ENCODE measurements around the gene KIAA1210. TPM values are rescaled to one million over a fixed set of nuclear protein-coding genes. Genes with fewer than 3 reads are reported as not detected.
A peak's percentile ranks its signal among the peaks of the same experiment; 100 is the strongest.

KIAA1210 gene
- polyA plus RNA-seq, 3 donors = not detected

DNA sequence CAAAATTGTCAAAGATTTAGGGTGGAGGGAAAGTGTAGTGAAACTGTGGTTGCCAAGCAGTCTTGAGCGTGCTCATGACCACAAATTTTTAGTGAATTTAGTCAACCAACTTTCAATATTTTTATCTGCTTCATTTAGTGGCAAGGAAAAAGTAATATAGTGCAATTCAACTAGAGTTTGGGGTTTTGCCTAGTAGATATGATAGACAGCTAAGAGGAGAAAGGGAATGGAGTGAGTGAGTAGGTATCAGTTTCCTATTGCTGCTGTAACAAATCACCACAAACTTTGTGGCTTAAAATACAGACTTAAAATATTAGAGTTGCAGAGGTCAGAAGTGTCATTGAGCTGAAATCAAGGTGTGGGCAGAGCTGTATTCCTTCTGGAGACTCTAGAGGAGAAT, 58.5 kb downstream of the KIAA1210 start:
- TF ChIP-seq, protein P1, sequence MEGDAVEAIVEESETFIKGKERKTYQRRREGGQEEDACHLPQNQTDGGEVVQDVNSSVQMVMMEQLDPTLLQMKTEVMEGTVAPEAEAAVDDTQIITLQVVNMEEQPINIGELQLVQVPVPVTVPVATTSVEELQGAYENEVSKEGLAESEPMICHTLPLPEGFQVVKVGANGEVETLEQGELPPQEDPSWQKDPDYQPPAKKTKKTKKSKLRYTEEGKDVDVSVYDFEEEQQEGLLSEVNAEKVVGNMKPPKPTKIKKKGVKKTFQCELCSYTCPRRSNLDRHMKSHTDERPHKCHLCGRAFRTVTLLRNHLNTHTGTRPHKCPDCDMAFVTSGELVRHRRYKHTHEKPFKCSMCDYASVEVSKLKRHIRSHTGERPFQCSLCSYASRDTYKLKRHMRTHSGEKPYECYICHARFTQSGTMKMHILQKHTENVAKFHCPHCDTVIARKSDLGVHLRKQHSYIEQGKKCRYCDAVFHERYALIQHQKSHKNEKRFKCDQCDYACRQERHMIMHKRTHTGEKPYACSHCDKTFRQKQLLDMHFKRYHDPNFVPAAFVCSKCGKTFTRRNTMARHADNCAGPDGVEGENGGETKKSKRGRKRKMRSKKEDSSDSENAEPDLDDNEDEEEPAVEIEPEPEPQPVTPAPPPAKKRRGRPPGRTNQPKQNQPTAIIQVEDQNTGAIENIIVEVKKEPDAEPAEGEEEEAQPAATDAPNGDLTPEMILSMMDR (IDR thresholded peaks at IDR 0.05) = no peak
- Mint-ChIP-seq H3K4me1 (peaks cover 11% of the 10 kb centered on the region), H3K27me3 (ENCODE audit: low read depth in 3 of 3) (peaks cover 0 to 3% (median 0%) of the 10 kb centered on the region in 3 donors), H3K4me3 (no peak overlapping the region), H3K9me3 (no peaks in the 10 kb centered on the region), H3K27ac (no peak overlapping the region), H3K36me3 (no peaks in the 10 kb centered on the region)
- Histone ChIP-seq H4K20me1 (ENCODE audit: insufficient read depth, low read length) (no peaks in the 10 kb centered on the region), H3K9me3 (replicated peaks in 1 of 2; ENCODE audit: control insufficient read depth in 1 of 2, insufficient read depth in 1 of 2, low read length in 2 of 2) (no peaks in the 10 kb centered on the region), H3K79me2 (ENCODE audit: insufficient read depth, low read length) (no peaks in the 10 kb centered on the region), H2AFZ (ENCODE audit: insufficient read depth, low read depth, low read length, poor library complexity, severe bottlenecking) (no peak overlapping the region), H3K36me3 (replicated peaks in 1 of 2; ENCODE audit: control insufficient read depth in 1 of 2, insufficient read depth in 2 of 2, low read length in 2 of 2) (no peaks in the 10 kb centered on the region), H3K27ac (ENCODE audit: low read depth in 1 of 2, low read length in 2 of 2) (no peak overlapping the region), H3K4me2 (replicated peaks; ENCODE audit: extremely low read depth, low read length, poor library complexity, severe bottlenecking) (no peak overlapping the region), H3K9ac (ENCODE audit: insufficient read depth, low read length, poor library complexity, severe bottlenecking) (no peak overlapping the region), H3K27me3 (ENCODE audit: control insufficient read depth in 2 of 2, insufficient read depth in 2 of 2, low read length in 2 of 2) (no peaks in the 10 kb centered on the region), H3K4me1 (ENCODE audit: control insufficient read depth in 1 of 2, insufficient read depth in 2 of 2, low read length in 2 of 2) (peaks cover 0 to 8% of the 10 kb centered on the region in 2 donors), H3K4me3 (replicated peaks in 1 of 3; ENCODE audit: low read depth in 2 of 3, low read length in 3 of 3) (no peak overlapping the region)
- intact Hi-C loops (cut with micrococcal nuclease) = loop anchor here in 1 of 2 donors (10.0 kb wide), 1 partner anchor 214 kb away; no protein-coding TSS in a partner anchor
- WGBS (ENCODE audit: insufficient coverage) = no CpG with 5 or more reads among the region's 1 CpG
- DNase-seq = no peak

DNA sequence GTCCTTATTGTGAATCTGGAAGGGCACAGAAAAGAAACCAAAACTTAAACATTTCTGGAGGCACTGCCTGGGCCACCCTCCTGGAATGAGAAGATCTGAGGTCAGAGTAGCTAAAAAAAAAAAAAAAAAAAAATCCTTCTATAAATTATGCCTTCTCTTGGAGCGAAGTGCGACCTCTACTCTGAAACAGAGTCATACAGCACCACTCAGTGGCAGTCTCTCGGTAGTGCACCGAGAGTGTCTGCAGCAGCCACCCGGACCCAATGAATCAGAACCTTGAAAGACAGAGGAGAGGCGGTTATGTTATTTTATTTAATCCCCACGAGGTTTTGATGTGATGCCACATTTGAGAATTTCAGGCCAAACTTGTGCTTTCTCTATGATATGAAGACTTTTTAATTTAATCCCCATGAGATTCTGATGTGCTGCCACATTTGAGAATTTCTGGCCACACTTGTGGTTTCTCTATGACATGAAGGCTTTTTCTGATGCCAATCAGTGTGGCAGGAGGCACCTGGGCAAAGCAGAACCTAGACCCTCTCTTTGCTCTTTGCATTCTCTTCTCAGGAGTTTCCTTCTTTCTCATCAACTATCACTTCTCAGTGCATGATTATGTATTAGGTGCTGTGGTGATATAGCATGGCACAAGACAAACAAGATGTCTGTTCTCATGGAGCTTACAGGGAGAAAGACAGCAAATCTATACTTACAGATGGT, 60.4 kb downstream of the KIAA1210 start:
- Histone ChIP-seq H3K4me3 (replicated peaks in 1 of 3; ENCODE audit: low read depth in 2 of 3, low read length in 3 of 3) (no peak overlapping the region), H3K9ac (ENCODE audit: insufficient read depth, low read length, poor library complexity, severe bottlenecking) (no peak overlapping the region), H3K9me3 (replicated peaks in 1 of 2; ENCODE audit: control insufficient read depth in 1 of 2, insufficient read depth in 1 of 2, low read length in 2 of 2) (no peaks in the 10 kb centered on the region), H2AFZ (ENCODE audit: insufficient read depth, low read depth, low read length, poor library complexity, severe bottlenecking) (no peak overlapping the region), H3K36me3 (replicated peaks in 1 of 2; ENCODE audit: control insufficient read depth in 1 of 2, insufficient read depth in 2 of 2, low read length in 2 of 2) (no peaks in the 10 kb centered on the region), H3K4me1 (ENCODE audit: control insufficient read depth in 1 of 2, insufficient read depth in 2 of 2, low read length in 2 of 2) (peaks cover 0 to 8% of the 10 kb centered on the region in 2 donors), H3K4me2 (replicated peaks; ENCODE audit: extremely low read depth, low read length, poor library complexity, severe bottlenecking) (no peak overlapping the region), H3K27me3 (ENCODE audit: control insufficient read depth in 2 of 2, insufficient read depth in 2 of 2, low read length in 2 of 2) (no peaks in the 10 kb centered on the region), H3K27ac (ENCODE audit: low read depth in 1 of 2, low read length in 2 of 2) (no peak overlapping the region), H3K79me2 (ENCODE audit: insufficient read depth, low read length) (no peaks in the 10 kb centered on the region), H4K20me1 (ENCODE audit: insufficient read depth, low read length) (no peaks in the 10 kb centered on the region)
- H3K27me3 Mint-ChIP-seq (ENCODE audit: low read depth in 3 of 3) = peaks cover 0 to 3% (median 1%) of the 10 kb centered on the region in 3 donors
- no peaks in the 10 kb centered on the region for H3K9me3 Mint-ChIP-seq
- H3K36me3 Mint-ChIP-seq = no peaks in the 10 kb centered on the region
- DNase-seq = peak; percentile 37 to 56 (median 49)
- peaks cover 11% of the 10 kb centered on the region for H3K4me1 Mint-ChIP-seq
- no peak overlapping the region for H3K27ac Mint-ChIP-seq
- WGBS (ENCODE audit: insufficient coverage) = 8% methylated on average over 2 of the region's 7 CpGs
- H3K4me3 Mint-ChIP-seq = no peak overlapping the region
- TF ChIP-seq, protein P1 (IDR thresholded peaks at IDR 0.05) = peak; percentile 68
- intact Hi-C loops (cut with micrococcal nuclease) = loop anchor here (2.0 to 10.0 kb wide), 2 partner anchors 212 to 220 kb away; no protein-coding TSS in a partner anchor

Data from CD14-positive monocyte (primary cell).